WTC11 (cell line): Measurements from ENCODE around the gene MAP3K3.

ENCODE experiments used
- AR ChIP-seq: fragments of 250-450 bp; sonication (Bioruptor Pico); IDR thresholded peaks from 2 replicates; pipeline ENCODE4 v1.9.0; 2021; ENCODE audit warnings: mild to moderate bottlenecking
- ATF2 ChIP-seq: sonication (generic); formaldehyde crosslinking; IDR thresholded peaks from 2 replicates; pipeline ENCODE4 v1.8.1; 2022; ENCODE audit warnings: low read depth, missing genetic modification reagents, borderline replicate concordance
- ATF3 ChIP-seq: sonication (generic); formaldehyde crosslinking; conservative IDR thresholded peaks from 2 replicates; pipeline ENCODE4 v1.8.1; 2022; ENCODE audit warnings: mild to moderate bottlenecking, missing genetic modification reagents
- CREM ChIP-seq: sonication (generic); formaldehyde crosslinking; IDR thresholded peaks from 2 replicates; pipeline ENCODE4 v1.8.1; 2022; ENCODE audit warnings: mild to moderate bottlenecking, missing genetic modification reagents, moderate library complexity
- CTCF ChIP-seq: fragments of 200-600 bp; IDR thresholded peaks from 2 replicates; pipeline ENCODE4 v1.8.0; 2022; ENCODE audit warnings: antibody characterized with exemption
- JUN ChIP-seq: sonication (generic); formaldehyde crosslinking; IDR thresholded peaks from 2 replicates; pipeline ENCODE4 v1.8.0; 2023; ENCODE audit warnings: mild to moderate bottlenecking, missing genetic modification reagents
- NFE2L1 ChIP-seq: sonication (generic); formaldehyde crosslinking; IDR thresholded peaks from 2 replicates; pipeline ENCODE4 v1.8.1; 2023; ENCODE audit warnings: missing genetic modification reagents
- NR1H2 ChIP-seq: sonication (generic); formaldehyde crosslinking; IDR thresholded peaks from 2 replicates; pipeline ENCODE4 v1.9.0; 2021; ENCODE audit warnings: mild to moderate bottlenecking, moderate library complexity, missing genetic modification reagents
- USF1 ChIP-seq: sonication (generic); formaldehyde crosslinking; IDR thresholded peaks from 2 replicates; pipeline ENCODE4 v1.8.0; 2022; ENCODE audit warnings: mild to moderate bottlenecking, missing genetic modification reagents
- ZNF232 ChIP-seq: sonication (generic); formaldehyde crosslinking; IDR thresholded peaks from 2 replicates; pipeline ENCODE4 v1.8.0; 2022; ENCODE audit warnings: mild to moderate bottlenecking, missing genetic modification reagents
- ZNF281 ChIP-seq: sonication (generic); formaldehyde crosslinking; IDR thresholded peaks from 2 replicates; pipeline ENCODE4 v1.8.0; 2023; ENCODE audit warnings: mild to moderate bottlenecking, missing genetic modification reagents

- no peak for TF ChIP-seq ZNF281
- TF ChIP-seq ATF2: no peak
- no peak for TF ChIP-seq USF1 (CRISPR knock-in tag)
- TF ChIP-seq CTCF: no peak
- TF ChIP-seq ZNF232 (CRISPR knock-in tag): no peak
- no peak for TF ChIP-seq JUN (CRISPR knock-in tag)
- TF ChIP-seq AR: no peak
- TF ChIP-seq ATF3 (CRISPR knock-in tag): no peak
- no peak for TF ChIP-seq CREM
- no peak for TF ChIP-seq NR1H2 (CRISPR knock-in tag)
- TF ChIP-seq NFE2L1 (CRISPR knock-in tag): no peak
Observed at GRCh38 chr17:63689479-63689878, 67.3 kb downstream of the MAP3K3 start.
